Measurements from ENCODE around the gene TMEM200A. TPM values are rescaled to one million over a fixed set of nuclear protein-coding genes. Genes with fewer than 3 reads are reported as not detected.

Gene TMEM200A
- total RNA-seq, 4 donors from 2014 or later = 5.3 to 11.8 (median 8.1) TPM

- TF ChIP-seq EP300 (IDR thresholded peaks at IDR 0.05) = no peak
- no peak for TF ChIP-seq CTCF (IDR thresholded peaks at IDR 0.05)
- TF ChIP-seq POLR2A (IDR thresholded peaks at IDR 0.05) = no peak
- no peak overlapping the region for H3K4me3 ChIP-seq
Observed at GRCh38 chr6:130489514-130489913, 123.7 kb downstream of the TMEM200A start.

More at GRCh38 chr6:130489514-130489913, 123.7 kb downstream of the TMEM200A start:
- no peaks in the 10 kb centered on the region for H3K27me3 ChIP-seq
- WGBS, 2 donors = 97 to 100% methylated on average over 1 of the region's 1 CpG
- H3K4me1 ChIP-seq = no peaks in the 10 kb centered on the region
- peaks cover 0 to 11% (median 0%) of the 10 kb centered on the region in 4 donors for H3K9me3 ChIP-seq
- no peak overlapping the region for H3K27ac ChIP-seq
- no peaks in the 10 kb centered on the region for H3K36me3 ChIP-seq
- DNase-seq (ENCODE audit: low spot score in 2 of 2) = no peak

Other genes with a start within 250 kb of the TMEM200A start
- gene SAMD3, start 143.1 kb upstream of the TMEM200A start, total RNA-seq = 1 to 10 TPM in 2 of 4 donors, under 1 TPM in 2; 0.44 to 4.0 (median 1.4) TPM